Measurements from ENCODE around the gene SLC22A12. TPM values are rescaled to one million over a fixed set of nuclear protein-coding genes. Genes with fewer than 3 reads are reported as not detected.

SLC22A12 gene
- total and polyA plus RNA-seq, 2 of the 8 experiments (the other 6 are each of a cell fraction or from before 2014, with no cell fraction given) = not detected

DNA sequence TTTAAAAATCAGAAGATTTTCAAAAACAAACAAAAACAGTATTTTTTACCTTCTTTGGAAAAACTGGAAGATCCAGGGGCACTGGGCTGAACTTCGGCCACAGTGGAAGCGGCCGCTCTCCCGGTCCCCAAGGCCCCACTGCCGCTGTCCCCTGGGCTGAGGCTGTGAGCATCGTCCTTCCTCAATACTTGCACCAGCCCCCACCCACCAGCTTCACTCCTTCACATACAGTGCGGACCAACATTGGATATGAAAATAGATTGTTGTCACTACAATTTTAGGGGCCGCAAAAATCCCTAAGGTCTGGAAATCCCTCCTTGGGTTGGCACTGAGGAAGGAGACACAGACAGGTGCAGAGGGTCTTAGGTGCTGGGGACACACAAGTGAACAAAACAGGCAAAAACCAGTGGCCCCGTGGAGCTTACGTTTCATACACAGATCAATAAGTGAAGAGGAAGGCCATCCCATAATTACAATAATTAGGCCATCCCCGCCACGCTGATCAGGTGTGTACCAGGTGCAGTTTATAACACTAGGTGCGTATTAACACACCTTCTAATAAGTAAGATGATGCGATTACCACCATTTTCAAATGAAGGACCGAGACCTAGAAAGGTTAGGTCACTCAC lies 28.2 kb upstream of the SLC22A12 start:
- no peak overlapping the region for H2BK20ac ChIP-seq (ENCODE audit: low read length)
- H3K79me2 ChIP-seq (ENCODE audit: control insufficient read depth in 1 of 2, insufficient read depth in 2 of 2, low read length in 2 of 2) = no peaks in the 10 kb centered on the region
- H2BK120ac ChIP-seq (replicated peaks; ENCODE audit: low read depth, low read length) = no peak overlapping the region
- no peak overlapping the region; the same call in 1 of the 2 replicates for H2BK12ac ChIP-seq (ENCODE audit: low read depth, low read length)
- no peaks in the 10 kb centered on the region for H3K9me3 ChIP-seq (ENCODE audit: insufficient read depth in 2 of 2, low read depth in 1 of 2, low read length in 1 of 2)
- H3K36me3 ChIP-seq (ENCODE audit: control insufficient read depth in 2 of 4, insufficient read depth in 4 of 4, low read length in 3 of 4) = no peaks in the 10 kb centered on the region
- FAIRE-seq = no peak
- no peak overlapping the region for H3K4ac ChIP-seq (replicated peaks; ENCODE audit: insufficient read length, low read depth, low read length)
- H4K20me1 ChIP-seq (replicated peaks in 1 of 2; ENCODE audit: control insufficient read depth in 1 of 2, insufficient read depth in 2 of 2, low read length in 2 of 2) = peaks cover 0 to 4% of the 10 kb centered on the region in 2 experiments
- no peak overlapping the region for H3K56ac ChIP-seq (replicated peaks; ENCODE audit: insufficient read length, low read depth, low read length)
- peaks cover 5% of the 10 kb centered on the region; the same call in 1 of the 2 replicates for H3K23me2 ChIP-seq (ENCODE audit: low read depth, low read length)
- H2BK5ac ChIP-seq (ENCODE audit: low read depth, low read length) = no peak overlapping the region
- ChIA-PET POLR2A (ENCODE audit: partially characterized antibody) (interaction anchor here (1.2 kb wide), 1 partner anchor 66 kb away, joined by 3 read pairs; no protein-coding TSS in a partner anchor), CTCF (ENCODE audit: partially characterized antibody) (interaction anchor here (0.5 to 8.7 kb wide), 2 partner anchors 88 to 128 kb away, joined by 3 to 75 read pairs; no protein-coding TSS in a partner anchor)
- TF ChIP-seq POLR2A (IDR thresholded peaks at IDR 0.05; ENCODE audit: control extremely low read depth in 1 of 2, low read depth in 2 of 2, low read length in 2 of 2) = no peak
- TF ChIP-seq SAP30 (IDR thresholded peaks at IDR 0.05; ENCODE audit: insufficient read depth, insufficient replicate concordance, low read length) = no peak
- no peak for TF ChIP-seq SIRT6 (IDR thresholded peaks at IDR 0.05; ENCODE audit: low read length)
- no peak overlapping the region for H3K4me2 ChIP-seq (ENCODE audit: insufficient read depth in 1 of 2, low read depth in 2 of 2, low read length in 2 of 2)
- no peak overlapping the region for H3K23ac ChIP-seq (ENCODE audit: insufficient read length)
- no peaks in the 10 kb centered on the region; a peak in 3 of 7 replicates for H3K27me3 ChIP-seq (replicated peaks in 1 of 4; ENCODE audit: control insufficient read depth in 3 of 4, extremely low read depth in 1 of 4, insufficient read depth in 3 of 4, low read length in 3 of 4)
- no peak overlapping the region for H2AFZ ChIP-seq (ENCODE audit: low read length)
- peaks cover 0 to 54% (median 36%) of the 10 kb centered on the region in 4 experiments; a peak in 6 of 7 replicates for H3K4me1 ChIP-seq (replicated peaks in 1 of 4; ENCODE audit: control insufficient read depth in 3 of 4, insufficient read depth in 4 of 4, low read length in 3 of 4)
- no peak overlapping the region for H3K4me3 ChIP-seq (ENCODE audit: extremely low read depth in 1 of 4, insufficient read depth in 2 of 4, low read depth in 3 of 4, low read length in 4 of 4)
- H3K27ac ChIP-seq (ENCODE audit: low read depth, low read length) = no peak overlapping the region
- no peak overlapping the region for H4K91ac ChIP-seq (replicated peaks; ENCODE audit: insufficient read length, low read length)
- no peak overlapping the region for H3K18ac ChIP-seq (ENCODE audit: extremely low read depth, low read length)
- no peak overlapping the region for H4K8ac ChIP-seq (ENCODE audit: extremely low read depth, insufficient read depth, low read length)
- H2BK15ac ChIP-seq (ENCODE audit: low read length) = no peak overlapping the region
- H3K14ac ChIP-seq (ENCODE audit: insufficient read length) = no peak overlapping the region
- H3K79me1 ChIP-seq (ENCODE audit: low read depth, low read length) = no peaks in the 10 kb centered on the region
- H4K5ac ChIP-seq (ENCODE audit: insufficient read length, low read depth, low read length) = no peak overlapping the region
- no peak for DNase-seq (ENCODE audit: low read depth in 1 of 2, low spot score in 2 of 2)
- H2AK5ac ChIP-seq (ENCODE audit: low read depth, low read length) = 0 out of 2 replicates have a peak overlapping the region, but pooled peaks have one; percentile 40
- WGBS, 2 experiments (ENCODE audit: extremely low coverage in 1 of 2, insufficient coverage in 1 of 2, insufficient read length in 1 of 2, insufficient replicate concordance in 2 of 2, low coverage in 1 of 2, low lambda C conversion rate in 2 of 2, missing lambda C conversion rate in 1 of 2) = 93% methylated on average over 15 of the region's 15 CpGs; no CpG with 5 or more reads in 1 of the 2 experiments
- no peak overlapping the region for H3K9ac ChIP-seq (replicated peaks in 1 of 4; ENCODE audit: extremely low read depth in 1 of 4, low read depth in 3 of 4, low read length in 3 of 4)

Measured in H1 (cell line).